K562 (cell line): Measurements from ENCODE around the gene LIPJ. TPM values are rescaled to one million over a fixed set of nuclear protein-coding genes. Genes with fewer than 3 reads are reported as not detected.
A peak's percentile ranks its signal among the peaks of the same experiment; 100 is the strongest.

Experiments used
- CBFA2T2 ChIP-seq: fragments of 450-650 bp; conservative IDR thresholded peaks from 2 replicates; pipeline ENCODE4 v1.6.1; 2017; ENCODE audit warnings: mild to moderate bottlenecking
- CXXC5 ChIP-seq: fragments of 250-450 bp; sonication (Bioruptor Pico); IDR thresholded peaks from 2 replicates; pipeline ENCODE4 v1.8.0; 2022; ENCODE audit warnings: inconsistent platforms, mild to moderate bottlenecking, moderate library complexity
- ILF3 ChIP-seq: fragments of 450-650 bp; IDR thresholded peaks from 2 replicates; pipeline ENCODE4 v1.6.1; 2018; ENCODE audit warnings: antibody characterized with exemption, mild to moderate bottlenecking, moderate library complexity, borderline replicate concordance
- MAZ ChIP-seq, 2 experiments: fragments of 450-650 bp in 1 of 2; sonication (generic) in 1 of 2; formaldehyde crosslinking; IDR thresholded peaks in 1 of 2; conservative IDR thresholded peaks in 1 of 2; 2 replicates each; pipeline versions ENCODE4 v1.4.0 to v1.5.0; 2020; ENCODE audit warnings: mild to moderate bottlenecking in 1 of 2, missing genetic modification reagents in 1 of 2
- MTF1 ChIP-seq: fragments of 250-450 bp; sonication (Bioruptor Pico); IDR thresholded peaks from 2 replicates; pipeline ENCODE4 v1.9.0; 2021; ENCODE audit warnings: moderate library complexity, mild to moderate bottlenecking, inconsistent platforms, borderline replicate concordance
- POLR3A ChIP-seq: IDR thresholded peaks from 2 replicates; pipeline ENCODE4 v1.6.1; 2011; ENCODE audit warnings: borderline replicate concordance, mild to moderate bottlenecking, moderate library complexity; ENCODE audit not compliant: insufficient read length, insufficient read depth; ENCODE audit errors: extremely low read depth
- SLC30A9 ChIP-seq: fragments of 250-450 bp; sonication (Bioruptor Pico); IDR thresholded peaks from 2 replicates; pipeline ENCODE4 v1.8.0; 2022; ENCODE audit warnings: mild to moderate bottlenecking, moderate library complexity
- SP2 ChIP-seq: IDR thresholded peaks from 2 replicates; pipeline ENCODE4 v1.6.1; 2011; ENCODE audit warnings: mild to moderate bottlenecking, low read depth, low read length, moderate library complexity; ENCODE audit not compliant: poor library complexity, severe bottlenecking; ENCODE audit errors: extremely low read depth
- SRF ChIP-seq, 2 experiments: fragments of 250-450, 450-650 bp in 1 of 2; sonication (Bioruptor Pico) in 1 of 2; sonication (generic) in 1 of 2; formaldehyde crosslinking; IDR thresholded peaks; 2 replicates each; pipeline versions ENCODE4 v1.5.0 to v1.5.1; 2020 to 2022; ENCODE audit warnings: mild to moderate bottlenecking in 1 of 2, missing genetic modification reagents in 1 of 2
- SUPT5H ChIP-seq: fragments of 450-650 bp; IDR thresholded peaks from 2 replicates; pipeline ENCODE4 v1.6.1; 2016
- UBTF ChIP-seq, 2 experiments: IDR thresholded peaks; 2 replicates each; pipeline ENCODE4 v1.6.1; 2012; ENCODE audit warnings: improper control_type of control experiment in 2 of 2, low read depth in 2 of 2, low read length in 2 of 2, borderline replicate concordance in 1 of 2
- YY1 ChIP-seq, 3 experiments: IDR thresholded peaks; 2 replicates each; pipeline ENCODE4 v1.6.1; 2011; ENCODE audit warnings: low read length in 2 of 3, mild to moderate bottlenecking in 2 of 3, moderate library complexity in 2 of 3, borderline replicate concordance in 1 of 3, control low read depth in 1 of 3, low read depth in 1 of 3; ENCODE audit not compliant: insufficient read depth in 3 of 3, insufficient replicate concordance in 2 of 3, control insufficient read depth in 1 of 3, insufficient read length in 1 of 3; ENCODE audit errors: extremely low read depth in 1 of 3
- ZKSCAN8 ChIP-seq: fragments of 200-800 bp; sonication (Bioruptor generic); IDR thresholded peaks from 2 replicates; pipeline ENCODE4 v1.6.1; 2016; ENCODE audit warnings: missing genetic modification characterization, missing compliant biosample characterization
- ZNF274 ChIP-seq: IDR thresholded peaks from 2 replicates; pipeline ENCODE4 v1.6.1; 2011; ENCODE audit warnings: low read depth, mild to moderate bottlenecking, low read length, moderate library complexity, borderline replicate concordance
- ZNF589 ChIP-seq: fragments of 200-800 bp; sonication (Bioruptor generic); IDR thresholded peaks from 2 replicates; pipeline ENCODE4 v1.6.1; 2016; ENCODE audit warnings: low read depth, missing genetic modification characterization, missing compliant biosample characterization
- ZNF766 ChIP-seq: fragments of 200-800 bp; sonication (Bioruptor generic); conservative IDR thresholded peaks from 2 replicates; pipeline ENCODE4 v1.6.1; 2016; ENCODE audit warnings: missing genetic modification characterization, missing compliant biosample characterization
- polyA plus RNA-seq, 8 experiments: library from polyadenylated mRNA; depleted of rRNA in 4 of 8; stranded (reverse) in 5 of 8; unstranded in 3 of 8; fragments of >200 nt; fragmentation: Nextera tagmentation in 2 of 8; fragmentation: Illumina TruSeq in 1 of 8; extraction: Ambion mirVana in 2 of 8; extraction: Trizol in 1 of 8; gene quantifications; 2 replicates each; pipeline versions ENCODE4 v1.2.1 to v1.2.3, GENCODE V29; 2011 to 2014; ENCODE audit warnings: inconsistent platforms in 1 of 8, missing spikeins in 1 of 8
- total RNA-seq, 7 experiments: library from RNA; depleted of rRNA in 6 of 7; stranded (reverse); fragments of >200 nt in 6 of 7; fragmentation: Illumina TruSeq in 2 of 7; extraction: Trizol in 2 of 7; gene quantifications; 2 replicates each; pipeline versions ENCODE4 v1.2.1 to v1.2.3, GENCODE V29; 2011 to 2021; ENCODE audit warnings: low replicate concordance in 1 of 7
- TF ChIP-seq, protein P1 (sequence below): fragments of 450-650 bp; IDR thresholded peaks from 2 replicates; pipeline ENCODE4 v1.6.1; 2016; ENCODE audit warnings: mild to moderate bottlenecking
- TF ChIP-seq, protein P2 (sequence below): sonication (generic); formaldehyde crosslinking; IDR thresholded peaks from 2 replicates; pipeline ENCODE4 v1.8.0; 2022; ENCODE audit warnings: missing genetic modification reagents, mild to moderate bottlenecking, borderline replicate concordance

Gene LIPJ
- total and polyA plus RNA-seq, 9 of the 15 experiments (the other 6 are each of a cell fraction or from before 2014, with no cell fraction given) = not detected

- TF ChIP-seq, protein P1, sequence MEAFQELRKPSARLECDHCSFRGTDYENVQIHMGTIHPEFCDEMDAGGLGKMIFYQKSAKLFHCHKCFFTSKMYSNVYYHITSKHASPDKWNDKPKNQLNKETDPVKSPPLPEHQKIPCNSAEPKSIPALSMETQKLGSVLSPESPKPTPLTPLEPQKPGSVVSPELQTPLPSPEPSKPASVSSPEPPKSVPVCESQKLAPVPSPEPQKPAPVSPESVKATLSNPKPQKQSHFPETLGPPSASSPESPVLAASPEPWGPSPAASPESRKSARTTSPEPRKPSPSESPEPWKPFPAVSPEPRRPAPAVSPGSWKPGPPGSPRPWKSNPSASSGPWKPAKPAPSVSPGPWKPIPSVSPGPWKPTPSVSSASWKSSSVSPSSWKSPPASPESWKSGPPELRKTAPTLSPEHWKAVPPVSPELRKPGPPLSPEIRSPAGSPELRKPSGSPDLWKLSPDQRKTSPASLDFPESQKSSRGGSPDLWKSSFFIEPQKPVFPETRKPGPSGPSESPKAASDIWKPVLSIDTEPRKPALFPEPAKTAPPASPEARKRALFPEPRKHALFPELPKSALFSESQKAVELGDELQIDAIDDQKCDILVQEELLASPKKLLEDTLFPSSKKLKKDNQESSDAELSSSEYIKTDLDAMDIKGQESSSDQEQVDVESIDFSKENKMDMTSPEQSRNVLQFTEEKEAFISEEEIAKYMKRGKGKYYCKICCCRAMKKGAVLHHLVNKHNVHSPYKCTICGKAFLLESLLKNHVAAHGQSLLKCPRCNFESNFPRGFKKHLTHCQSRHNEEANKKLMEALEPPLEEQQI = no peak
- TF ChIP-seq POLR3A = no peak
- TF ChIP-seq, protein P2, sequence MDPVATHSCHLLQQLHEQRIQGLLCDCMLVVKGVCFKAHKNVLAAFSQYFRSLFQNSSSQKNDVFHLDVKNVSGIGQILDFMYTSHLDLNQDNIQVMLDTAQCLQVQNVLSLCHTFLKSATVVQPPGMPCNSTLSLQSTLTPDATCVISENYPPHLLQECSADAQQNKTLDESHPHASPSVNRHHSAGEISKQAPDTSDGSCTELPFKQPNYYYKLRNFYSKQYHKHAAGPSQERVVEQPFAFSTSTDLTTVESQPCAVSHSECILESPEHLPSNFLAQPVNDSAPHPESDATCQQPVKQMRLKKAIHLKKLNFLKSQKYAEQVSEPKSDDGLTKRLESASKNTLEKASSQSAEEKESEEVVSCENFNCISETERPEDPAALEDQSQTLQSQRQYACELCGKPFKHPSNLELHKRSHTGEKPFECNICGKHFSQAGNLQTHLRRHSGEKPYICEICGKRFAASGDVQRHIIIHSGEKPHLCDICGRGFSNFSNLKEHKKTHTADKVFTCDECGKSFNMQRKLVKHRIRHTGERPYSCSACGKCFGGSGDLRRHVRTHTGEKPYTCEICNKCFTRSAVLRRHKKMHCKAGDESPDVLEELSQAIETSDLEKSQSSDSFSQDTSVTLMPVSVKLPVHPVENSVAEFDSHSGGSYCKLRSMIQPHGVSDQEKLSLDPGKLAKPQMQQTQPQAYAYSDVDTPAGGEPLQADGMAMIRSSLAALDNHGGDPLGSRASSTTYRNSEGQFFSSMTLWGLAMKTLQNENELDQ (CRISPR knock-in tag) = no peak
- TF ChIP-seq ZKSCAN8 (CRISPR knock-in tag) = no peak
- no peak for TF ChIP-seq ZNF766 (CRISPR knock-in tag)
- TF ChIP-seq ZNF274 = no peak
- TF ChIP-seq MTF1 = no peak
- TF ChIP-seq SUPT5H = no peak
- no peak for TF ChIP-seq SP2
- TF ChIP-seq ZNF589 (CRISPR knock-in tag) = no peak
- no peak for TF ChIP-seq UBTF (IDR thresholded peaks at IDR 0.05; ENCODE audit: borderline replicate concordance in 1 of 2, low read depth in 2 of 2, low read length in 2 of 2)
- TF ChIP-seq YY1 (IDR thresholded peaks at IDR 0.05; ENCODE audit: borderline replicate concordance in 1 of 3, control insufficient read depth in 1 of 3, extremely low read depth in 1 of 3, insufficient read depth in 3 of 3, insufficient read length in 1 of 3, insufficient replicate concordance in 2 of 3, low read depth in 1 of 3, low read length in 2 of 3) = no peak
- TF ChIP-seq CBFA2T2 = 0 out of 2 replicates have a peak, but pooled peaks have one; percentile 11
- no peak for TF ChIP-seq SLC30A9 (CRISPR knock-in tag)
- peak; percentile 59 for TF ChIP-seq CXXC5 (CRISPR knock-in tag)
- TF ChIP-seq MAZ (CRISPR knock-in tag; conservative IDR thresholded peaks at IDR 0.05 in 1 of 2, IDR thresholded peaks at IDR 0.05 in 1 of 2) = peak; percentile 55 to 60; a peak in 1 of 4 replicates
- TF ChIP-seq ILF3 = no peak
- no peak for TF ChIP-seq SRF (CRISPR knock-in tag; IDR thresholded peaks at IDR 0.05)
These were observed 3.6 kb upstream of the LIPJ start, which contains the start of gene RNLS (continued) for GRCh38 chr10:88582806-88583583.
